Upper lobe of left lung (tissue), 6 donors: Measurements from ENCODE around the gene MMP24. TPM values are rescaled to one million over a fixed set of nuclear protein-coding genes. Genes with fewer than 3 reads are reported as not detected.
"Not testable (repeated sequence)": the region's sequence is repeated elsewhere in the genome, so short reads cannot be mapped to it uniquely, and the experiment has no call there.

Experiments used
- ATAC-seq, 2 donors: fragments of 200-7000 bp; cut with Tn5 transposase; one replicate each; pipeline ENCODE4 v1.9.1; 2022; ENCODE audit warnings: mild to moderate bottlenecking in 2 of 2, moderate library complexity in 2 of 2; ENCODE audit not compliant: low FRiP score in 2 of 2
- DNase-seq, 2 donors: peaks; one replicate each; pipeline ENCODE4 v3.0.0-alpha.2; 2019 to 2020
- H3K27ac ChIP-seq, 4 donors: fragments of 200-600 bp; sonication (generic); one replicate each; pipeline ENCODE4 v1.5.1; 2016 to 2019
- H3K27me3 ChIP-seq, 4 donors: fragments of 200-600 bp; sonication (generic); one replicate each; pipeline ENCODE4 v1.5.1; 2017 to 2019
- H3K36me3 ChIP-seq, 4 donors: fragments of 200-600 bp; sonication (generic); one replicate each; pipeline ENCODE4 v1.5.1; 2016 to 2019
- H3K4me1 ChIP-seq, 4 donors: fragments of 200-600 bp; sonication (generic); one replicate each; pipeline ENCODE4 v1.5.1; 2018 to 2019
- H3K4me3 ChIP-seq, 4 donors: fragments of 200-600 bp; sonication (generic); one replicate each; pipeline ENCODE4 v1.5.1; 2017 to 2019; ENCODE audit warnings: mild to moderate bottlenecking in 2 of 4, moderate library complexity in 1 of 4
- H3K9me3 ChIP-seq, 4 donors: fragments of 200-600 bp; sonication (generic); one replicate each; pipeline ENCODE4 v1.5.1; 2018 to 2019
- CTCF ChIP-seq, 6 experiments: fragments of 450-650 bp in 4 of 6; fragments of 200-600 bp in 2 of 6; sonication (generic) in 2 of 6; IDR thresholded peaks; one replicate each; pipeline ENCODE4 v1.5.1; 2016 to 2019; ENCODE audit warnings: antibody characterized with exemption in 6 of 6
- EP300 ChIP-seq, 4 donors: sonication (generic); formaldehyde crosslinking; IDR thresholded peaks; one replicate each; pipeline ENCODE4 v1.5.1; 2017; ENCODE audit warnings: antibody characterized with exemption in 4 of 4, control low read depth in 2 of 4
- POLR2A ChIP-seq, 4 donors: fragments of 450-650 bp; IDR thresholded peaks; one replicate each; pipeline ENCODE4 v1.5.1; 2016 to 2017; ENCODE audit warnings: antibody characterized with exemption in 4 of 4, mild to moderate bottlenecking in 2 of 4
- POLR2AphosphoS5 ChIP-seq, 2 donors: sonication (generic); formaldehyde crosslinking; IDR thresholded peaks; one replicate each; pipeline ENCODE4 v1.5.1; 2017; ENCODE audit warnings: antibody characterized with exemption in 2 of 2
- WGBS, 2 donors: methylation state at CpG; one replicate each; pipeline ENCODE4 v1.1.5; 2017 to 2018; 5-methylcytosine and 5-hydroxymethylcytosine counted together
- total RNA-seq, 6 donors: library from RNA; depleted of rRNA in 4 of 6; stranded (reverse); fragments of >200 nt in 4 of 6; gene quantifications; one replicate each; pipeline versions ENCODE4 v1.1.0 to v1.2.1, GENCODE V29; 2016 to 2021
- donor health status: DM: no; HTN: no; CAD: no; lungs with moderate emphysema.
- donor health status: DM: no; HTN: yes; CAD: no; lungs with severe emphysema.

Gene MMP24
- total RNA-seq, 6 donors from 2014 or later = 7.3 to 25.4 (median 15.6) TPM

GRCh38 chr20:35311409-35311808 is 84.9 kb downstream of the MMP24 start:
- WGBS, 2 donors = 78 to 95% methylated on average over 2 of the region's 2 CpGs
- ATAC-seq = no peak

GRCh38 chr20:35311822-35312221 is 85.3 kb downstream of the MMP24 start:
- WGBS, 2 donors = 91 to 96% methylated on average over 5 of the region's 5 CpGs

More at GRCh38 chr20:35311409-35311808, 84.9 kb downstream of the MMP24 start:
- TF ChIP-seq POLR2A (IDR thresholded peaks at IDR 0.05) (no peak), EP300 (IDR thresholded peaks at IDR 0.05) (no peak), POLR2AphosphoS5 (IDR thresholded peaks at IDR 0.05) (no peak), CTCF (IDR thresholded peaks at IDR 0.05) (no peak)
- no peak for DNase-seq
- H3K36me3 ChIP-seq = peaks cover 0 to 3% (median 0%) of the 10 kb centered on the region in 4 donors
- no peaks in the 10 kb centered on the region for H3K27me3 ChIP-seq
- no peaks in the 10 kb centered on the region for H3K9me3 ChIP-seq
- H3K27ac ChIP-seq = no peak overlapping the region
- H3K4me1 ChIP-seq = peaks cover 9 to 18% (median 13%) of the 10 kb centered on the region in 4 donors
- no peak overlapping the region for H3K4me3 ChIP-seq

GRCh38 chr20:35312318-35312717 is 85.8 kb downstream of the MMP24 start:
- H3K27me3 ChIP-seq = no peaks in the 10 kb centered on the region
- no peak for ATAC-seq
- WGBS, 2 donors = 58 to 74% methylated on average over 1 of the region's 1 CpG
- peaks cover 0 to 3% (median 0%) of the 10 kb centered on the region in 4 donors for H3K36me3 ChIP-seq
- H3K4me1 ChIP-seq = peaks cover 2 to 11% (median 8%) of the 10 kb centered on the region in 4 donors
- no peak overlapping the region for H3K4me3 ChIP-seq
- no peaks in the 10 kb centered on the region for H3K9me3 ChIP-seq
- DNase-seq = no peak
- no peak overlapping the region for H3K27ac ChIP-seq
- TF ChIP-seq CTCF (IDR thresholded peaks at IDR 0.05) = no peak
- no peak for TF ChIP-seq POLR2A (IDR thresholded peaks at IDR 0.05)
- no peak for TF ChIP-seq POLR2AphosphoS5 (IDR thresholded peaks at IDR 0.05)
- TF ChIP-seq EP300 (IDR thresholded peaks at IDR 0.05) = no peak

More at GRCh38 chr20:35311822-35312221, 85.3 kb downstream of the MMP24 start:
- TF ChIP-seq POLR2AphosphoS5 (IDR thresholded peaks at IDR 0.05) (no peak), EP300 (IDR thresholded peaks at IDR 0.05) (no peak), CTCF (IDR thresholded peaks at IDR 0.05) (no peak), POLR2A (IDR thresholded peaks at IDR 0.05) (no peak)
- no peak overlapping the region for H3K4me3 ChIP-seq
- H3K36me3 ChIP-seq = peaks cover 0 to 3% (median 0%) of the 10 kb centered on the region in 4 donors
- H3K27me3 ChIP-seq = no peaks in the 10 kb centered on the region
- H3K27ac ChIP-seq = no peak overlapping the region
- no peak for ATAC-seq
- no peaks in the 10 kb centered on the region for H3K9me3 ChIP-seq
- no peak for DNase-seq
- peaks cover 7 to 16% (median 11%) of the 10 kb centered on the region in 4 donors for H3K4me1 ChIP-seq

- 54 to 59% methylated on average over 3 of the region's 3 CpGs for WGBS, 2 donors
- Histone ChIP-seq H3K4me1 (peaks cover 0 to 9% (median 2%) of the 10 kb centered on the region in 4 donors), H3K36me3 (peaks cover 0 to 3% (median 0%) of the 10 kb centered on the region in 4 donors), H3K27me3 (no peaks in the 10 kb centered on the region), H3K27ac (no peak overlapping the region), H3K9me3 (no peaks in the 10 kb centered on the region), H3K4me3 (no peak overlapping the region)
- ATAC-seq (no peak), DNase-seq (no peak)
- TF ChIP-seq POLR2A (IDR thresholded peaks at IDR 0.05) (no peak), CTCF (IDR thresholded peaks at IDR 0.05) (no peak), EP300 (IDR thresholded peaks at IDR 0.05) (no peak), POLR2AphosphoS5 (IDR thresholded peaks at IDR 0.05) (no peak)
Measured at GRCh38 chr20:35314816-35315631, 88.5 kb downstream of the MMP24 start.

- H3K4me3 ChIP-seq, DNase-seq, H3K27ac ChIP-seq, H3K27me3 ChIP-seq, ATAC-seq, H3K9me3 ChIP-seq, H3K36me3 ChIP-seq: not testable (repeated sequence)
- WGBS, 2 donors = 87 to 92% methylated on average over 5 to 7 of the region's 7 CpGs
- H3K4me1 ChIP-seq = peaks cover 0 to 12% (median 4%) of the 10 kb centered on the region in 4 donors
Measured at GRCh38 chr20:35315632-35316020, 89.1 kb downstream of the MMP24 start.
